ENCODE data around the gene MAB21L2.

Gene MAB21L2

DNA sequence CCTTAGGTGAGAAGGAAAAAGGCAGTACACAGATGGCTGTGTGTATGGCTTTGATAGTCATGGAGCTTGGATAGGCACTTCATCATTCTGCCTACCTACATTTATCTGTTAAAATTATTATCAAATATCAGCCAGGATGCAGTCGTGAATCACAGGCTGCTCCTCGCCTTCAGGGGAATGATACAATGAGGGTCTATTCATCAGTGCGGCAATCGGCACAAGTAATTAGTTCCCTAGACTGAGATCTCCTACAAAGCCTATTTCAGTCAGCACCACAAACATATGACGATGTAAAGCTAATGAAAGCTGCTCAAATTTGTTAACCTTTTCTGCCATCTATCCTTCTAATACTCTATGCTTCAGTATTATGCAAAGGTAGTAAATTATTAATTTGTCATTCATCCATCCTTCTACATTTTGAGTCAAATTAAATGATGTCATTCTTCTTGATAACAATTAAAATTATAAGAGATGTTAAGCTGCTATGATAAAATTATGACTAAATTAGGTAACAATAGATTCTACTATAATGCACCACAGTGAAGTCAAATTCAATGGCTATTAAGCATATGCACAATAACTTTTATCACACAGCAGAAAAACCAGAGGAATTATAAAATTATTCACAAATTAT, 19.0 kb downstream of the MAB21L2 start:
- DNase-seq (ENCODE audit: low read depth in 2 of 3, low spot score in 2 of 3): no peak

DNA sequence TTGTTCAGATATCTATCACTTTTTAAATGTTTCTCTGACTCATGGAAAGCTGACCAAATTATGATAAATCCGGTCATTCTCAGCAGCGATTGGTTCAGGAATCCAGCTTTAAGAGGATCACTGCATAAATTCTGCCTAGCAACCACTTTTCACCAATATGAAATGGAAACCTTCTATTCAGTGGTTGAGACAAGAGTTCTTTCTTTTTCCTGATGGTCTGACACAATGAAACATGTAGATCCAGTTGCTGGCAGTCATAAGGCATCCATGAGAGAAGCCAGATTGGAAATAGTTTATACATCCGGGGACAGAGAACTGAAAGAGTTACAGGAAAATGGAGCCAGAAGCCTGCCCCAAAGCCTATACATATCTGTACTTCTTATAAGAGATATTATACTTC, 27.2 kb downstream of the MAB21L2 start:
- DNase-seq (ENCODE audit: low read depth in 2 of 3, low spot score in 2 of 3): no peak

DNA sequence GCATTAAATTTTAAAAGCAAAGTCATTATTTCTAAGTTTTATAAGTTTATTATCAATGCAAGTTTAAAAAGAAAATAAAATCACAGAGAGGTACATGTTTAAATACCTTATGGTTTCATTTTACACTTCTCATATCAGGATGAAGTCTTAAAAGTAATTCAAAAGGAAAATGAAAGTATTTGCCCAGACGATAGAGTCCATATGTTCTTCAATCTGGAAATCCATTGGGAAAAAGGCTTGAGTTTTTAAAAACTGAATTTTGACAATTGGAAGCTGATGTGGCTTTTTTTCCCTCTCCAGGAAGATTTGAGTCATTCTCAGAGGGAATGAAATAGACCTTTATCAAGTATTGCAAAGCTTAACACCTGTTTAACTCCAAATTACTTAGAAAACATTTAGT, 37.1 kb downstream of the MAB21L2 start:
- no peak for DNase-seq (ENCODE audit: low read depth in 2 of 3, low spot score in 2 of 3)

DNA sequence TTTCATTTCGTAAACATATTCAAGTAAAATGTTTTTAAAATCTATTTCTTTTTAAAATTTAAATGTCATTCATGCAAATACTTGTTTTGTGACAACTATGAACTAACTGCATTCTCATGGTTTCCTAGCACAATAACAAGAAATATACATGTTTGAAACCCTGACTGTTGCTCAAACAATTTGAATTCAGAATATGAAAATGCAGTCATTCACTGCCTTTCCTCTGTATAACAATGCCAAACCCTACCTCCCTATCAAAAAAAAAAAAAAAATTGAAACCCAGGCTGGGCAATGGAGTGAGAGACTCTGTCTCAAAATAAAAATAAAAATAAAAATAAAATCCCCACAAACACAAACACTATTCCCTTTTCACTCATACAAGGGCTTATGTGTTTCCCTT, 42.1 kb downstream of the MAB21L2 start:
- DNase-seq (ENCODE audit: low read depth in 2 of 3, low spot score in 2 of 3): no peak

DNA sequence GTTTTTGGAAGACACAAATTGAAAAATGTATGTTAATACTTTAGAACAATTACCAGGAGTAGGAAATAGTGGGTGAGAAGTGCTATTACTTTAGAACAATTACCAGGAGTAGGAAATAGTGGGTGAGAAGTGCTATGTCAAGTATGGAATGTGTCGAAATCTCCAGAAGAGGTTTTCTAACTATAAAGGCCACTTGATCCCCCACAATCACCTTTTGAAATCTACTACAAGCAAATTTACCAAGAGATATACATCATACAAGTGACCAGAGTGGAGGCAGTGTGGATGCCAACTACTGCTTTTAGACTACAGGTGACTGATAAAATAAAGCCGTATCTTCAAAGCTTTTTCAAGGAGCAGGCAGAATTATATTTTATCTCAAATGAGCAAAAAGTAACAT, 43.1 kb downstream of the MAB21L2 start:
- no peak for DNase-seq (ENCODE audit: low read depth in 2 of 3, low spot score in 2 of 3)

DNA sequence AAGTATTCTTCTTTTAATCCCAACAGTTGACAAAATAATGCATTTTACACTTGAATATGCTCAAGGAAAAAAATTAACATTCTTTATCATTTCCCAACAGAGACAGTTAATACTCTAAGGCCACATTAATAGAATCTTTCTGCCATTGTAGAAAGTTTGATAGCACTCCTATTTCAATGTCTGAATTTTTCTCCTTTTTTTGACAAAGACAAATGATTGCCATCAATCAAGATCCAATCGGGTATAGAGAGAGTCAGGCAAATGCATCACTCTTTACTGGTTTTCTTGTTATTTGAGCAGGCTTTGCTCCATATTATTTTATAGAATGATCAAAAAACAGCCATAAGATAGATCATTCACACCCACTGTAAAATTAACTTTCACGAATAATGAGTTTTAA, 46.1 kb downstream of the MAB21L2 start:
- DNase-seq (ENCODE audit: low read depth in 2 of 3, low spot score in 2 of 3): no peak

DNA sequence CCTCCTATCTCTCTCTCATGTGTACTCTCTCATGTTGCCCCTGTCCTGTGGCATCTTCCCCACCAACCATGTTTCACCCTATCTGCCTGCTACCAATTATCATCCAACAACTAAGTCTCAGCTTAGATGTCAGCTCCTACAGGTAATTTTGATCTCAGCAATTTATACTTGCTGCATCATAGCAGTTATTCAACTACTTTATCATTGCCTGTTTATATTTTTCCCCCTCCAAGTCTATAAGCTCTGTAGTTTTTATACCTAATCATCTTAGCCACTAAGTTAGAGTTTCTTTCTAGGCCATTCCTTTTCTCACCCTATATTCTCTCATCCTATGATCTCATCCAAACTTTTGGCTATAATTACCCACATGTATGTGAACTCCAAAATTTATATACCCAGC, 50.7 kb downstream of the MAB21L2 start:
- no peak for DNase-seq (ENCODE audit: low read depth in 2 of 3, low spot score in 2 of 3)

All from activated CD8-positive, alpha-beta memory T cell treated with anti-CD3 and anti-CD28 coated beads for 48 hours (primary cell).